GM18499 (cell line): ENCODE data around the gene RTCA.
"Not testable (repeated sequence)": the region's sequence is repeated elsewhere in the genome, so short reads cannot be mapped to it uniquely, and the experiment has no call there.

Experiments used
- ATAC-seq: cut with Tn5 transposase; IDR thresholded peaks from one replicate; pipeline ENCODE4 v1.9.1; 2021; ENCODE audit warnings: moderate number of reproducible peaks; ENCODE audit not compliant: insufficient read depth, unreplicated experiment

The RTCA gene

DNA sequence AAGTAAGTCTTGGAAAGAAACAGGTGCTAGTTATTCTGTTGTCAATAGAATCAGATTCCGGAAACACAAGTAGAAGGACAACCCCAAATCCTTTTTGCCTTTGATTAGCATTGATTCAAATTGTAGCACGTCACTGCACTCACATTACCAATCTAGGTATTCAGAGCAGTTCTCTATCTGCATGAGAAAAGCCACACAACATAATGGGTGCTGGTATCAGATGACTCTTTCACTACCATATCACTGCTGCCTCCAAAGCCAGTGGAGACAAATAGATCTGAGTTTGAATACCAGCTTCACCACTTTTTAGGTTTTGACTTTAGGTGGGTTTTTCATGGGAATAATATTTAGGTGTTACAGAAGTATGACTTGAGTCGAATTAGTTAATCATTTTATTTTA is 38.9 kb downstream of the RTCA start:
- ATAC-seq = no peak

GRCh38 chr1:100305954-100306353 is 39.9 kb downstream of the RTCA start:
- ATAC-seq = no peak

DNA sequence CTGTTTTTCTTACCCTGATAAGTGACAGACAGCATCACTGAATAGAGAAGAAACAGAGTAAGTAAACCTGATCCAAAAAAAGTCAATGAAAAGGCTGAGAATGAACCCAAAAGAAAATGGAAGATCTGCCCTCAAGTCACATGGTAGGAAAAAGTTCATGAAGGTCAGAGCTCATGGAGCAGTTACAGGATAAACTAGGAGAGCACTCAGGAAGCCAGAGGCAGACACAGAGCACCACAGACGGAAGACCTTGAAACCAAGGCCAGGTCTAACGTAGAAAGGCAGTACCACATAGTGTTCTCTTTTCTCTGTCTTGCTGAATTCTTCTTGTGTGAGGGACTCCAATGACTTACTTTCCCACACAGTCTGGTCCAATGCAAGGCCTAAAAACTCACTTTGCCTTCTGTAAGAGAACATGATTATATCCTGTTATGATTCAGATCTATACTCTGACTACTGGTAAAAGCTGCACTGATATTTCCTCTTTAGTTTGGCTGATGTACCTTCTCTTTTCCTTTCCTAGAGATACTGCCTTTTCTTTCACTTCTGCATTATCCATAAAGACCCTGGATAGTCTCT is 40.8 kb downstream of the RTCA start:
- ATAC-seq = no peak

GRCh38 chr1:100308777-100309176 is 42.8 kb downstream of the RTCA start:
- ATAC-seq = no peak

DNA sequence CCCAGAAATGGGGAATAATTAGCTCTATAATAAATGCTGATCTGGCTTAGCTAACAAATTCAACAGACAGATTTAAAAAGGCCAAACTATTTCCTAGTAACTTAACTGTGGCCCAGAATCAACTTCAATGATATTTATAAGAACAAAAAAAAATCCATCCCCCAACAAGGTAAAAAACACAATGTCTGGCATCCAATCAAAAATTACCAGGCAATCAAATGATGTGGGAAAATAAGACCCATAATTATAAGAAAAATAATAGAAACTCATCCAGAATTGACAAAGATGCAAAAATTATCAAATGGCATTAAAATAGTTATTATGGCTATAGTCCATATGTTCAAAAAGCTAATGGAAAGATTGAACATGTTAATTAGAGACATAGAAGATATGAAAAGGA is 43.8 kb downstream of the RTCA start:
- ATAC-seq = no peak

- no peak for ATAC-seq
These were observed 47.4 kb downstream of the RTCA start for GRCh38 chr1:100313382-100313781.

DNA sequence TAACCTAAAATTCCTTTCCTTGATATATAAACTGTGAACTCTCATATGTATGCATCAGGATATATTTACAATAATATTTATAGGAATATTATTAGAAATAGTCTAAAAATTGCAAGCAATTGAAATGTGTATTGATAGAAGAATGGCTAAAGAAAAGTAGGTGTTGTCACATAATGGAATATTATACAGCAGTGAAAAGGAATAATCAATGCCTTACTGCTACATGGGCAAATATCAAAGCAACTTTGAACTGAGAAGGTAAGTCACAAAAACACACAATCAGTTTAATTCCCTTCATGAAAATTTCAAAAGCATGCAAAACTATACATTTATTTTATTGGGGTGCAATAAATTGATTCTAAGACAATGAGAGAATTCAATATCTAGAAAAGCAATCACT is 50.6 kb downstream of the RTCA start:
- ATAC-seq = no peak

DNA sequence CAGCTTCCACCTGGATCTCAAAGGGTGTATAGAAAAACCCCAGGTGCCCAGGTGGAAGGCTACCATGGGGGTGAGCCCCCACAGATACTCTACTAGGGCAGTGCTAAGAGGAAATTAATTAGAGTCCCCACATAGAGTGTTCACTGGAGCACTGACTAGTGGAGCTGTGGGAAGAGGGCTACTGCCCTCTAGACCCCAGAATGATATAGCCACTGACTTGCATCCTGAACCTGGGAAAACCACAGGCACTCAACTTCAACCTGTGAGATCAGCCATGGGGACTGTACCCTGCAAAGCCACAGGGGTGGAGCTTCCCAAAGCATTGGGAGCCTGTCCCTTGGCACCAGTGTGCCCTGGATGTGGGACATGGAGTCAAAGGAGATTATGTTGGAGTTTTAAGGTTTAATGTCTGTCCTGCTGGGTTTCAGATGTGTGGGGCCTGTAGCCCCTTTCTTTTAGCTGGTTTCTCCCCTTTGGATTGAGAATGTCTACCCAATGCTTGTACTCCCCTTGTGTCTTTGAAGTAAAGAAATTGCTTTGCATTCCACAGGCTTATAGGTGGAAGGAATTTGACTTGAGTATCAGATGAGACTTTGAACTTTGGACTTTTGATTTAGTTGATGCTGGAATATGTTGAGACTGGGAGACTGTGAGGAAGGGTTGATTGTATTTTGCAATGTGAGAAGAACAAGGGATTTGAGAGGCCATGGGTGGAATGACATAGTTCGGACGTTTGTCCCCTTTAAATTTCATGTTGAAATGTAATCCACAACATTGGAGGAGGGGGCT is 54.5 kb downstream of the RTCA start:
- ATAC-seq = no peak

DNA sequence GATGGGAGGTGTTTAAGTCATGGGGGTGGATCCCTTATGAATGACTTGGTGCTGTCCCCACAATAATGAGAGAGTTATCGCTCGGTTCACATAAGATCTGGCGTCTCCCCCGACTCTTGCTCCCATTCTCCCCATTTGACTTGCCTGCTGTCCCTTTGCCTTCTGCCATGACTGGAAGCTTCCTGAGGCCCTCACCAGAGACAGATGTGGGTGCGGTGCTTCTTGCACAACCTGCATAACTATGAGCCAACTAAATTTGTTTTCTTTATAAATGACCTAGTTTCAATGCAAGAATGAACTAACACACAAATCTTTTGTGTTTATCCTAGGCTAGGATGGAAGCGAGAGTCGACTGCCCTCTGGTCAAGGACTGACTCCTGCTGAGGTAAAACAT is 55.1 kb downstream of the RTCA start:
- no peak for ATAC-seq

DNA sequence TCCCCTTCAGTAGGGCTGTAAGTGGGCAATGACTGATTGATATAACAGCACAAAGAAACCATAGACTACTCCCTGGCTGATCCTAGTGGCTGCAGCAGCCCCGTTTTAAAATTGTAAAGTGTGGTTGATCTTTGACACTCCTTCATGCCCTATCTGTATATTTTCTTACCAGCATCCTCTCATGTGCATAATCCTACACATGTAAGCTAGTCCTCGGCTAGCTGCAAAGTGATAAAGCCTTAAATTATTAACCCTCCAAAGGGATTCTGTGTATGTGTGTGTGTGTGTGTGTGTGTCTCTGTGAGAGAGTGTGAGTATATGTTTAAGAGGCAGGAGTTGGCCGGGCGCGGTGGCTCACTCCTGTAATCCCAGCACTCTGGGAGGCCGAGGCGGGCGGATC is 55.5 kb downstream of the RTCA start:
- no peak for ATAC-seq

GRCh38 chr1:100322436-100323211 is 56.6 kb downstream of the RTCA start:
- ATAC-seq = no peak

- ATAC-seq = no peak
These were observed 57.5 kb downstream of the RTCA start for GRCh38 chr1:100323419-100324106.

GRCh38 chr1:100325415-100326324 is 59.7 kb downstream of the RTCA start:
- no peak for ATAC-seq

GRCh38 chr1:100326325-100326670 is 60.3 kb downstream of the RTCA start:
- ATAC-seq = not testable (repeated sequence)

GRCh38 chr1:100328133-100328532 is 62.1 kb downstream of the RTCA start:
- no peak for ATAC-seq

- ATAC-seq = not testable (repeated sequence)
These were observed 65.1 kb downstream of the RTCA start for GRCh38 chr1:100331146-100331545.

GRCh38 chr1:100332331-100332730 is 66.3 kb downstream of the RTCA start:
- ATAC-seq = no peak

- no peak for ATAC-seq
These were observed 69.4 kb downstream of the RTCA start for GRCh38 chr1:100335436-100335835.

DNA sequence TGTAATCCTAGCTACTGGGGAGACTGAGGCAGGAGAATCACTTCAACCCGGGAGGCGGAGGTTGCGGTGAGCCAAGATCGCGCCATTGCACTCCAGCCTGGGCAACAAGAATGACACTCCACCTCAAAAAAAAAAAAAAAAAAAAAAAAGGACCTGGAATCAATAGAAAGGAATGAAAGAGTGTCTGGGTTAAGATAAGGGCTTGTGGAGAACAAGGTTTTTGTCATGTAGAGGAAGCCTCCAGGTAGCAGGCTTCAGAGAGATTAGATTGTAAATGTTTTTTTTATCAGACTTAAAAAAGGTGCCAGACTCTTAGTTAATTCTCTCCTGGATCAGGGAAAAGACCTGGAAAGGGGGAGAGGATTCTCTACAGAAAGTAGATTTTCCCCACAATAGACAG is 71.9 kb downstream of the RTCA start:
- not testable (repeated sequence) for ATAC-seq

GRCh38 chr1:100339735-100340134 is 73.7 kb downstream of the RTCA start:
- not testable (repeated sequence) for ATAC-seq
